A673 (cell line): Measurements from ENCODE around the gene SPDEF.

Source experiments
- EZH2 ChIP-seq: fragments of 200-600 bp; sonication (generic); IDR thresholded peaks from 2 replicates; pipeline ENCODE4 v1.6.1; 2017; ENCODE audit warnings: borderline replicate concordance, low read depth, mild to moderate bottlenecking, mixed read lengths, antibody characterized with exemption, low read length; ENCODE audit not compliant: poor library complexity, severe bottlenecking
- TF ChIP-seq, protein P1 (sequence below): fragments of 300-800, 200-600 bp; sonication (generic); conservative IDR thresholded peaks from 2 replicates; pipeline ENCODE4 v1.5.1; 2017; ENCODE audit warnings: low read depth, mild to moderate bottlenecking, antibody characterized with exemption, low read length, moderate library complexity, mixed read lengths

DNA sequence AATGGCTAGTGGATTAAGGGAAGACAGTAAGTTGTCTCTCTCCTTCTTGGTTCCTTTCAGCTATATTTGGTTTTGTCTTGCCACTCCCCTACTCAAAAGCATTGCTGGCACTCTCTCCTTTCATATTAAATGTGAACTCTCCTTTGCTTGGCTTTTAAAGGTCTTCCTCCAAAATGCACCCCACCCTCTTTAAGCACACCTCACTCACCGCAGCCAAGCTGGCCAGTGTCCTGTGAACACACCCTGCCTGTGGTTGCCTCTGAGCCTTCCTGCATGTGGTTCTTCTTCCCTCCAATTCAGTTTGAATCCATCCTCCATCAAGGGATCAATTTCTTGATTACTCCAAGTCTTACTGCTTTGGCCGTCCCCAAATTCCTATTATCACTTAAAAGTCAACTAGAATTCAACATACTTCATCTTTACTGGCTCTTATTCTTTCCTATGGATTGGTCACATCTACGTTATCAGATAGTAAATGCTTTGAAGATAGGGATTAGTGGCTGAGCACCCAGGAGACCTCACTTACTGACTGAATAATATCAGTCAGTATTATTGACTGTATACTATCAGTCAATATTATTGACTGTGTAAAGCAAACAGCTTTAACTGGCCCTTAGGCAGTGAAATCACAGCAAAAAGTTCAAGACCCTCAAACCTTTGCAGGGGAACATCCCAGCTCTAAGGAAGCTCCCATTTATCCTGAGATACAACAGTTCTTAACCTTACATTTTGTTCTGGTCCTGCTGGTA is 41.6 kb upstream of the SPDEF start:
- TF ChIP-seq, protein P1, sequence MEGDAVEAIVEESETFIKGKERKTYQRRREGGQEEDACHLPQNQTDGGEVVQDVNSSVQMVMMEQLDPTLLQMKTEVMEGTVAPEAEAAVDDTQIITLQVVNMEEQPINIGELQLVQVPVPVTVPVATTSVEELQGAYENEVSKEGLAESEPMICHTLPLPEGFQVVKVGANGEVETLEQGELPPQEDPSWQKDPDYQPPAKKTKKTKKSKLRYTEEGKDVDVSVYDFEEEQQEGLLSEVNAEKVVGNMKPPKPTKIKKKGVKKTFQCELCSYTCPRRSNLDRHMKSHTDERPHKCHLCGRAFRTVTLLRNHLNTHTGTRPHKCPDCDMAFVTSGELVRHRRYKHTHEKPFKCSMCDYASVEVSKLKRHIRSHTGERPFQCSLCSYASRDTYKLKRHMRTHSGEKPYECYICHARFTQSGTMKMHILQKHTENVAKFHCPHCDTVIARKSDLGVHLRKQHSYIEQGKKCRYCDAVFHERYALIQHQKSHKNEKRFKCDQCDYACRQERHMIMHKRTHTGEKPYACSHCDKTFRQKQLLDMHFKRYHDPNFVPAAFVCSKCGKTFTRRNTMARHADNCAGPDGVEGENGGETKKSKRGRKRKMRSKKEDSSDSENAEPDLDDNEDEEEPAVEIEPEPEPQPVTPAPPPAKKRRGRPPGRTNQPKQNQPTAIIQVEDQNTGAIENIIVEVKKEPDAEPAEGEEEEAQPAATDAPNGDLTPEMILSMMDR: no peak
- no peak for TF ChIP-seq EZH2
